Fibroblast of lung (primary cell): ENCODE results near the gene CADM2. TPM values are rescaled to one million over a fixed set of nuclear protein-coding genes. Genes with fewer than 3 reads are reported as not detected.

Experiments
- DNase-seq, 2 donors: peaks; one replicate each; pipeline versions ENCODE4 v3.0.0 to v3.0.0-alpha.2; 2010; ENCODE audit warnings: low read depth in 2 of 2
- H2AFZ ChIP-seq: 2 replicates; pipeline ENCODE4 v1.5.1; 2012; ENCODE audit warnings: low read length, control low read depth, inconsistent platforms
- H3K27ac ChIP-seq: 2 replicates; pipeline ENCODE4 v1.5.1; 2011; ENCODE audit warnings: low read length, control low read depth; ENCODE audit not compliant: insufficient read depth
- H3K27me3 ChIP-seq: 2 replicates; pipeline ENCODE4 v1.5.1; 2011; ENCODE audit warnings: mild to moderate bottlenecking, low read length; ENCODE audit not compliant: control insufficient read depth, insufficient read depth
- H3K36me3 ChIP-seq: 2 replicates; pipeline ENCODE4 v1.5.1; 2011; ENCODE audit warnings: low read length; ENCODE audit not compliant: control insufficient read depth, insufficient read depth
- H3K4me1 ChIP-seq: 2 replicates; pipeline ENCODE4 v1.5.1; 2011; ENCODE audit warnings: low read length; ENCODE audit not compliant: control insufficient read depth, insufficient read depth; ENCODE audit errors: extremely low read depth
- H3K4me2 ChIP-seq: 2 replicates; pipeline ENCODE4 v1.5.1; 2011; ENCODE audit warnings: low read length, control low read depth; ENCODE audit not compliant: insufficient read depth; ENCODE audit errors: extremely low read depth
- H3K4me3 ChIP-seq, 4 experiments: fragments of 200-600 bp in 1 of 4; sonication (generic) in 1 of 4; replicated peaks in 1 of 4; 2 replicates each; pipeline ENCODE4 v1.5.1; 2011 to 2016; ENCODE audit warnings: low read length in 4 of 4, low read depth in 3 of 4, mild to moderate bottlenecking in 3 of 4, control low read depth in 2 of 4, inconsistent platforms in 1 of 4, mixed read lengths in 1 of 4; ENCODE audit not compliant: insufficient read depth in 1 of 4; ENCODE audit errors: control extremely low read depth in 1 of 4
- H3K79me2 ChIP-seq: 2 replicates; pipeline ENCODE4 v1.5.1; 2012; ENCODE audit warnings: mild to moderate bottlenecking, low read length, inconsistent platforms; ENCODE audit not compliant: control insufficient read depth, insufficient read depth
- H3K9ac ChIP-seq: 2 replicates; pipeline ENCODE4 v1.5.1; 2011; ENCODE audit warnings: mild to moderate bottlenecking, low read length, control low read depth; ENCODE audit not compliant: insufficient read depth
- H3K9me3 ChIP-seq: 2 replicates; pipeline ENCODE4 v1.5.1; 2012; ENCODE audit warnings: low read depth, low read length; ENCODE audit not compliant: control insufficient read depth, insufficient read depth
- H4K20me1 ChIP-seq: 2 replicates; pipeline ENCODE4 v1.5.1; 2011; ENCODE audit warnings: low read length; ENCODE audit not compliant: control insufficient read depth, insufficient read depth; ENCODE audit errors: extremely low read depth
- CTCF ChIP-seq, 2 donors: IDR thresholded peaks in 1 of 2; conservative IDR thresholded peaks in 1 of 2; 1 replicate in 1 of 2; 2 replicates in 1 of 2; pipeline ENCODE4 v1.5.1; 2011 to 2012; ENCODE audit warnings: low read length in 2 of 2, control low read depth in 1 of 2, inconsistent platforms in 1 of 2, low read depth in 1 of 2, mild to moderate bottlenecking in 1 of 2
- EZH2 ChIP-seq: IDR thresholded peaks from 2 replicates; pipeline ENCODE4 v1.5.1; 2012; ENCODE audit warnings: low read length, control low read depth, mild to moderate bottlenecking; ENCODE audit errors: missing control alignments
- polyA plus RNA-seq, 2 donors: library from polyadenylated mRNA; depleted of rRNA in 1 of 2; stranded (reverse) in 1 of 2; unstranded in 1 of 2; fragments of >200 nt; gene quantifications; 2 replicates each; pipeline ENCODE4 v1.2.1, GENCODE V29; 2011 to 2012; ENCODE audit warnings: missing spikeins in 1 of 2
- total RNA-seq: library from RNA; depleted of rRNA; stranded (reverse); fragments of >200 nt; gene quantifications from 2 replicates; pipeline ENCODE4 v1.2.1, GENCODE V29; 2014

The CADM2 gene
- total and polyA plus RNA-seq, 2 donors (not counting 1 experiment from before 2014, with no cell fraction given) = under 0.01 to 0.12 TPM

DNA sequence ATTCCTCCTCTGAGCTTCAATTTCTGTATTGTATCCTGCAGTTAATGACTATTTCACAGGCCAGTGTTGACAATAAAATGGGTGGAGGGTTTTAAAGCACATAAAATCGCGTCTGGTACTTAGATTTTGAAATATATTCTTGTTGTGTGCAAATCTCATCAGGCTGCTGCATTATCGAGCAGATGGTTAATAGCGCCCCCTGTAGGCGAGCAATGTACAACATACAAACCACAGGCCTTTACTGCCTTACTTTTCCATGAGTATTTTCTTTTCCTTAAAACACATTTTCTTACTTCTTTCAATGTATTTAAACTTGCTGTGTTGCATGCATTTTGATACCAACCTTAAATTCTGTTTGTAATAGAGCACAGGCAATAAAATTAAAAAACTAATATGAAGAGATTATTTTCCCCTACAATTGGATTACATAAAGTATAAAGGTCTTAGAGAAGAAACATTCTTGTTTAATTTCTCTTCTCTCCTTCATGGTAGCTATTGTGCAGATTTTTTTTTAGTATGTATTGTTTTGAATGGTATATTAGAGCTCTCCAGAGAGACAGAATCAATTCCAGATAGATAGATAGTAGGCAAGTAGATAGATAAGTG is 608.4 kb downstream of the CADM2 start:
- no peak overlapping the region for H3K4me3 ChIP-seq
- TF ChIP-seq CTCF (conservative IDR thresholded peaks at IDR 0.05 in 1 of 2, IDR thresholded peaks at IDR 0.05 in 1 of 2; ENCODE audit: low read depth in 1 of 2, low read length in 2 of 2) (peak; percentile 15 to 66), EZH2 (no peak)
- no peaks in the 10 kb centered on the region for H3K36me3 ChIP-seq
- no peaks in the 10 kb centered on the region for H3K4me1 ChIP-seq
- H3K9ac ChIP-seq = no peak overlapping the region
- DNase-seq = peak; percentile 36 to 66
- no peak overlapping the region for H3K27ac ChIP-seq
- no peaks in the 10 kb centered on the region for H3K27me3 ChIP-seq
- H3K4me2 ChIP-seq = no peak overlapping the region
- no peaks in the 10 kb centered on the region for H4K20me1 ChIP-seq
- no peaks in the 10 kb centered on the region for H3K79me2 ChIP-seq
- no peaks in the 10 kb centered on the region for H3K9me3 ChIP-seq
- no peak overlapping the region for H2AFZ ChIP-seq

GRCh38 chr3:85570819-85571218 is 612.0 kb downstream of the CADM2 start:
- Histone ChIP-seq H3K9me3 (no peaks in the 10 kb centered on the region), H3K79me2 (no peaks in the 10 kb centered on the region), H4K20me1 (no peaks in the 10 kb centered on the region), H2AFZ (no peak overlapping the region), H3K4me3 (no peak overlapping the region), H3K4me1 (no peaks in the 10 kb centered on the region), H3K27me3 (no peaks in the 10 kb centered on the region), H3K36me3 (no peaks in the 10 kb centered on the region), H3K9ac (no peak overlapping the region), H3K27ac (no peak overlapping the region), H3K4me2 (no peak overlapping the region)
- TF ChIP-seq CTCF (conservative IDR thresholded peaks at IDR 0.05 in 1 of 2, IDR thresholded peaks at IDR 0.05 in 1 of 2; ENCODE audit: low read depth in 1 of 2, low read length in 2 of 2) (no peak), EZH2 (no peak)
- DNase-seq = no peak

DNA sequence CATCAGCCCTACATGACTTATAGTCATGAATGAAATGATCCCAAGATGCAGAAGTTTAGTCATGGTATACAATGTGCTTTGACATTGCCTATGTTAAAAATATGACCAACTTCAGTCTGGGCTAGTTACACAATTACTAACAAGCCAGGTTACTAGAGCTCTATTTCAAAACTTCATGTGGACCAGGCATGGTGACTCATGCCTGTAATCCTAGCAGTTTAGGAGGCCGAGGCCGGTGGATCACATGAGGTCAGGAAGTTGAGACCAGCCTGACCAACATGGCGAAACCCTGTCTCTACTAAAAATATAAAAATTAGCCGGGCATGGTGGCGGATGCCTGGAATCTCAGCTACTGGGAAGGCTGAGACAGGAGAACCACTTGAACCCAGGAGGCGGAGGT is 613.0 kb downstream of the CADM2 start:
- H3K4me1 ChIP-seq = no peaks in the 10 kb centered on the region
- TF ChIP-seq CTCF (conservative IDR thresholded peaks at IDR 0.05 in 1 of 2, IDR thresholded peaks at IDR 0.05 in 1 of 2; ENCODE audit: low read depth in 1 of 2, low read length in 2 of 2) (no peak), EZH2 (no peak)

More for the DNA sequence above, 613.0 kb downstream of the CADM2 start:
- peak; percentile 40 to 59 for DNase-seq
- H3K27ac ChIP-seq = no peak overlapping the region
- no peaks in the 10 kb centered on the region for H3K79me2 ChIP-seq
- no peak overlapping the region for H3K9ac ChIP-seq
- H4K20me1 ChIP-seq = no peaks in the 10 kb centered on the region
- H3K36me3 ChIP-seq = no peaks in the 10 kb centered on the region
- H3K27me3 ChIP-seq = no peaks in the 10 kb centered on the region
- H3K4me3 ChIP-seq = no peak overlapping the region
- H3K4me2 ChIP-seq = no peak overlapping the region
- H2AFZ ChIP-seq = no peak overlapping the region
- H3K9me3 ChIP-seq = no peaks in the 10 kb centered on the region
